ENCODE results near the gene MICAL3. TPM values are rescaled to one million over a fixed set of nuclear protein-coding genes. Genes with fewer than 3 reads are reported as not detected.

MICAL3 gene
- total RNA-seq, 4 donors from 2014 or later, result 23.9 to 49.2 (median 34.5) TPM

GRCh38 chr22:17955590-17956379 is 68.6 kb downstream of the MICAL3 start:
- ATAC-seq (ENCODE audit: low FRiP score), result no peak
- DNase-seq (ENCODE audit: low spot score), result no peak
- TF ChIP-seq CTCF (IDR thresholded peaks at IDR 0.05), result no peak

GRCh38 chr22:17954860-17955587 is 69.3 kb downstream of the MICAL3 start:
- no peak for TF ChIP-seq CTCF (IDR thresholded peaks at IDR 0.05)
- ATAC-seq (ENCODE audit: low FRiP score), result no peak
- no peak for DNase-seq (ENCODE audit: low spot score)

- ATAC-seq (ENCODE audit: low FRiP score), result no peak
- no peak for TF ChIP-seq CTCF (IDR thresholded peaks at IDR 0.05)
- no peak for DNase-seq (ENCODE audit: low spot score)
Observed at GRCh38 chr22:17954200-17954859, 70.0 kb downstream of the MICAL3 start.

GRCh38 chr22:17953147-17953546 is 71.2 kb downstream of the MICAL3 start:
- no peak for DNase-seq (ENCODE audit: low spot score)
- ATAC-seq (ENCODE audit: low FRiP score), result no peak
- no peak for TF ChIP-seq CTCF (IDR thresholded peaks at IDR 0.05)

- ATAC-seq (ENCODE audit: low FRiP score) (no peak), DNase-seq (ENCODE audit: low spot score) (no peak)
- TF ChIP-seq CTCF (IDR thresholded peaks at IDR 0.05), result no peak
Observed at GRCh38 chr22:17952273-17952801, 72.0 kb downstream of the MICAL3 start.

- ATAC-seq (ENCODE audit: low FRiP score) (no peak), DNase-seq (ENCODE audit: low spot score) (no peak)
- no peak for TF ChIP-seq CTCF (IDR thresholded peaks at IDR 0.05)
Observed at GRCh38 chr22:17951315-17951714, 73.0 kb downstream of the MICAL3 start.
